Measurements from ENCODE around the gene SPDYE2. TPM values are rescaled to one million over a fixed set of nuclear protein-coding genes. Genes with fewer than 3 reads are reported as not detected.
"Not testable (repeated sequence)": the region's sequence is repeated elsewhere in the genome, so short reads cannot be mapped to it uniquely, and the experiment has no call there.

The SPDYE2 gene
- polyA plus RNA-seq, 1 experiment = not detected

DNA sequence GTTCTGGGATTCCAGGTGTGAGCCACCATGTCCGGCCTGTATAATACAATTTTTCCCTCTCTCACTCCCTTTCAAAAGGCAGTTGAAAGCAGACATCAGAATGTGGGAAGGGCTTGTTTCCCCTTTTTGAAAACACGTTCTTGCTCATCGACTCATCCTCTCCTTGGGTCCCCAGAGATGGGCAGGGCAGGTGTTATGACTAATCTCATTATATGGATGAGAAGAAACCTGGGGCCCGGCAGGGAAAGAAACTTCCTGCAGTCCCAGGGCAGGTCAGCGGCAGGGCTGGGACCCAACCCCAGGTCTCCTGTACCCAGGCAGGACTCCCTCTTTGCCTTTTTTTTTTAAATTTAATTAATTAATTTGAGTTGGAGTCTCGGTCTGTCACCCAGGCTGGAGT is 4.7 kb upstream of the SPDYE2 start:
- H3K36me3 ChIP-seq (ENCODE audit: control insufficient read depth, insufficient read depth, low read length); CTCF ChIA-PET; DNase-seq (ENCODE audit: low read depth); H3K27me3 ChIP-seq (ENCODE audit: control insufficient read depth, insufficient read depth, low read length); H3K4me3 ChIP-seq (ENCODE audit: low read depth, low read length); POLR2A ChIA-PET: not testable (repeated sequence)

DNA sequence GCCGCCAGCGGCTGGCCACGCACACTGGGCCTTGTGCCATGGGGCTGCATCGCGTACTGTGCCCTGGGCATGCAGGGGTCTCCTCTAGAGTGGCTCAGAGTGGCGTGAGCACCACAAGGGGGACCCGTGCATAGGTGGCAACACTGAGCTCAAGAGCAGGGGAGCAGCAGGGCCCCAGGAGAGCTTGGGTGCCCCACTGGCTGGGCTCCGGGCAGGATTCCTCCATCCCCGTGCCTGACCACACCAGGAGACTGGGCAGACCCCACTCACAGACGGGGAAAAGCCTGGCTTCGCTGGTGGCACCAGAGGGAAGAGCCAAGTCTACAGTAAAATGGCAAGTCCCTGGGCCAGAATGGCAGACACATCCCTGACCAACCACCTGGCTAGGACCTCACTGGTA is 17.6 kb downstream of the SPDYE2 start:
- POLR2A ChIA-PET; H3K27me3 ChIP-seq (ENCODE audit: control insufficient read depth, insufficient read depth, low read length); CTCF ChIA-PET; H3K36me3 ChIP-seq (ENCODE audit: control insufficient read depth, insufficient read depth, low read length); DNase-seq (ENCODE audit: low read depth); H3K4me3 ChIP-seq (ENCODE audit: low read depth, low read length): not testable (repeated sequence)

DNA sequence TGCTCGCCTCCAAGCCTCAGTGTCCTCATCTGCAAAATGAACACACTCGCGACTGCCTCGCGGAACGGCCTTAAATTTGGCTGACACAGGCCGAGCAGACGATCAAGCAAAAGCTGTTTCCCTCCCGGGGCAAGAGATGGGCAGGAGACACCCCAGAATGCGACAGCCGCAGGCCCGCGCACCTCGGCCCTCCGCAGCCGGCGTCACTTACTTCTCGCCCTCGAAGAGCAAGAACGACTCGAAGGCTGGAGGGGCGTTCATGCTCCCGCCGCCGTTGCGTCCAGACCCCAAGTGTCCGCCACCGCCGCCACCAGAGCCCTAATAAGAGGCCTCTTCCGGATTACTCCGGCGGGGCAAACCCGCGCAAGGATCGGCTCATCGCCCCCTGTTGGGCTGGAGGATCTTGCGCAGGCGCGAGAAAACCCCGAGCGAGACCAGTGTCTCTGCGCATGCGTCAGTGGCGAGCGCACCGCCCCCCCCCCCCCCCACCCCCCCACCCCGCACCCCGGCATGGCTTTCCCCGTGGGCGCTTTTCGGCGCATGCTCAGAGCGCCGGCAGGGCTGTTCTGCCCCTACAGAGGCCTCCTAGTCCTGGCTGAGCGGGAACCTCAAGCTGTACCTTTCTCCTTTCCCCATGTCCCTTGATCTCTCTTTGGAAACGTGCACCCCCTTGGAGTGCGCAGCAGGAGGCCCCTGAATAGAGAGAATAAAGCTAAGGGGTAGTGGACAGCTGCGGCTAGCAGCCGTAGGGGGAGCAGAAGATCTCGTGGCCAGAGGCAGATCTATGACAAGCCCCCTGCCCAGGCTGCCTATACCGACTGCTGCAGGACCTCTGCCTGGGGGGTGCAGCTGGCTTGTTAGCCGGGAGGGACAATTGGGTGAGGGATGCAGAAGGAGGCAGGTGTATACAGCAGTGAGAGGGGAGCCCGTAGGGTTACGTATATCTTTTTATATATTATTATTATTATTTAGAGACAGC is 21.5 kb downstream of the SPDYE2 start, which contains the start of gene POLR2J3:
TSS of gene POLR2J3 (minus strand) at position 323 of the 979 bp plus-strand sequence. CDS start at position 261, 62 bp downstream.
- peak; percentile 70 for DNase-seq (ENCODE audit: low read depth)

DNA sequence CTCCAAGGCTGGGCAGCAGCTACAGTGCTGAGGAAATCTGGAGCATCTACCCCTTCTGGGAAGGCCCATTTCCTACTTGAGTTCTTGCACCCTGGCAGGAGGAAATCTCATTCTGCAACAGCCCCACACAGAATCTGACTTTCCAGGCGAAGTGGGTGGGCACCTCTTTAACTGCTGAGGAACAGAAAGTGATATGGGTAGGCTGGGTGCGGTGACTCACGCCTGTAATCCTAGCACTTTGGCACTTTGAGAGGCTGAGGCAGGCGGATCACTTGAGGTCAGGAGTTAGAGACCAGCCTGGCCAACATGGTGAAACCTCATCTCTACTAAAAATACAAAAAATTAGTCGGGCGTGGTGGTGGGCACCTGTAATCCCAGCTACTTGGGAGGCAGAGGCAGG is 23.6 kb downstream of the SPDYE2 start:
- POLR2A ChIA-PET; CTCF ChIA-PET; H3K4me3 ChIP-seq (ENCODE audit: low read depth, low read length); H3K27me3 ChIP-seq (ENCODE audit: control insufficient read depth, insufficient read depth, low read length); DNase-seq (ENCODE audit: low read depth); H3K36me3 ChIP-seq (ENCODE audit: control insufficient read depth, insufficient read depth, low read length): not testable (repeated sequence)

More for the DNA sequence above, 21.5 kb downstream of the SPDYE2 start, which contains the start of gene POLR2J3:
- peak within 1 kb of the TSS; percentile 60 for H3K4me3 ChIP-seq (ENCODE audit: low read depth, low read length)
- CTCF ChIA-PET; H3K36me3 ChIP-seq (ENCODE audit: control insufficient read depth, insufficient read depth, low read length); H3K27me3 ChIP-seq (ENCODE audit: control insufficient read depth, insufficient read depth, low read length): not testable (repeated sequence)
- POLR2A ChIA-PET = interaction anchor here (0.6 kb wide), 1 partner anchor 128 kb away, joined by 6 read pairs; no protein-coding TSS in a partner anchor
- TF ChIP-seq, protein P1, sequence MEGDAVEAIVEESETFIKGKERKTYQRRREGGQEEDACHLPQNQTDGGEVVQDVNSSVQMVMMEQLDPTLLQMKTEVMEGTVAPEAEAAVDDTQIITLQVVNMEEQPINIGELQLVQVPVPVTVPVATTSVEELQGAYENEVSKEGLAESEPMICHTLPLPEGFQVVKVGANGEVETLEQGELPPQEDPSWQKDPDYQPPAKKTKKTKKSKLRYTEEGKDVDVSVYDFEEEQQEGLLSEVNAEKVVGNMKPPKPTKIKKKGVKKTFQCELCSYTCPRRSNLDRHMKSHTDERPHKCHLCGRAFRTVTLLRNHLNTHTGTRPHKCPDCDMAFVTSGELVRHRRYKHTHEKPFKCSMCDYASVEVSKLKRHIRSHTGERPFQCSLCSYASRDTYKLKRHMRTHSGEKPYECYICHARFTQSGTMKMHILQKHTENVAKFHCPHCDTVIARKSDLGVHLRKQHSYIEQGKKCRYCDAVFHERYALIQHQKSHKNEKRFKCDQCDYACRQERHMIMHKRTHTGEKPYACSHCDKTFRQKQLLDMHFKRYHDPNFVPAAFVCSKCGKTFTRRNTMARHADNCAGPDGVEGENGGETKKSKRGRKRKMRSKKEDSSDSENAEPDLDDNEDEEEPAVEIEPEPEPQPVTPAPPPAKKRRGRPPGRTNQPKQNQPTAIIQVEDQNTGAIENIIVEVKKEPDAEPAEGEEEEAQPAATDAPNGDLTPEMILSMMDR (IDR thresholded peaks at IDR 0.05; ENCODE audit: insufficient read depth, low read depth, low read length) = peak; percentile 68

DNA sequence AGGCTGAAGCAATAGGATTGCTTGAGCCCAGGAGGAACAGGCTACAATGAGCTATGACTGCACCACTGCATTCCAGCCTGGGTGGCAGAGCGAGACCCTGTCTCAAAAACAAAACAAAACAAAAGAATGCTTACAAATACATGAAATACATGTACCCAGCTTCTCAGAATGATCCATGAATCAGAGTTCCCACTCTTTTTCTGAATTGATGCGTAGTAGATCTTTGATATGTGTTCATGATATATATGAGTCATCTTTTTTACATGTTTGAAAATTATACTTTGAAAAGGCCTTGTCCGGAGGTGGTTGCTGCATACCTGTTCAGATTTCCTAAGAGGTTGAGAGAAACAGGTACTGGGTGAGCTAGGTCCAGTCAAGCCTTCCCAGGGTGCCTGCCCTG is 25.3 kb downstream of the SPDYE2 start:
- DNase-seq (ENCODE audit: low read depth); CTCF ChIA-PET; H3K4me3 ChIP-seq (ENCODE audit: low read depth, low read length); POLR2A ChIA-PET; H3K36me3 ChIP-seq (ENCODE audit: control insufficient read depth, insufficient read depth, low read length); H3K27me3 ChIP-seq (ENCODE audit: control insufficient read depth, insufficient read depth, low read length): not testable (repeated sequence)

DNA sequence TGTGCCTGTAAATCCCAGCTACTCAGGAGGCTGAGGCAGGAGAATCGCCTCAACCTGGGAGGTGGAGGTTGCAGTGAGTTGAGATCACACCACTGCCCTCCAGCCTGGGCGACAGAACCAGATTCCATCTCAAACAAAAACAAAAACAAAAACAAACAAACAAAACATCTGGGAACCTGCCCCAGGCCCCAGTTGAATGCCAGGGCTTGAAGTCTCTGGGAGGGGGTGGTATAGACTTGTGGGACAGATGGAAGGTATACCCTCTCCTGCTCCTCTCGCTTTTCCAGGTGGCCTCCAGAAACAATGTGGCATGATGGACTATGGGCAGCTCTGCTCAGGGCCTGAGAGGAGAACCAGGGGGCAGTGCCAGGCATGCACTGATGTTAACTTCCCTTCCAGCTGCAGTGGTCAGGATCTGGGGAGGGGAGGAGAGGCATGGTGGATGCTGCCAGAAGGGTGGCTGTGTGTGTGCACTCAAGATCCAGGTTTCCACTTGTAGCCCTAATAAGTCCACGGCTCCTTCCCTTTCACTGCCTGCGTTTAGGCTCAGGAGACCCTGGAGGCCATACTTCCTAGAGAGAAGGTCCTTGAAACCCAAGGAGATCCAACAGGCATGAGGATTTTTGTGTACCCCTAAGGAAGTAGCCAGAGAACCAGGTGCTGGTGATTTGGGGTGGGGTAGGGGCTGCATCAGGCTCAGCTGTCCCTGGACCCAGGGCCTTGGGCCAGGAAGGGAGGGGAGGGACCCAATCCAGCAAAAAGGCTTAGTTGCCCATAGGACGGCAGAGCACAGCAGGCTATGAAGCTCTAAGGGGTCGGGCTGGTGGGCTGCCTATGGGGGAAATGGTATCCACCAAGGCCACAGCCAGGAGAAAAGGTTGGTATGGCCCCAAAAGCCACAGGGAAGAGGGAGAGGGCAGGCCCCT is 26.6 kb downstream of the SPDYE2 start:
- CTCF ChIA-PET; POLR2A ChIA-PET; DNase-seq (ENCODE audit: low read depth): not testable (repeated sequence)

DNA sequence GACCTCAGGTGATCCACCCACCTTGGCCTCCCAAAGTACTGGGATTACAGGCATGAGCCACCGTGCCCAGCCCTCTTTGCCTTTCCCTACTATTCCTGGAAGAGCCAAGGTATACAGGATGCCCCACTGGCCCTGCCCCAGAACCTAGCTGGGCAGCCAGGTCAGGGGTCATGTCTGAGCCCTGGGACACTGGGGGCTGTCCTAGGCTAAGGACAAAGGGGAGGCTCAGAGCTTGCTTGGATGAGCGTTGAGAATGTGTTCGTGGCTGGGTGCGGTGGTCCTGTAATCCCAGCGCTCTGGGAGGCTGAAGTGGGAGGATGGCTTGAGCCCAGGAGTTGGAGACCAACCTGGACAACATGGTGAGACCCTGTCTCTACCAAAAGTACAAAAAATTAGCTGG is 27.5 kb downstream of the SPDYE2 start:
- H3K27me3 ChIP-seq (ENCODE audit: control insufficient read depth, insufficient read depth, low read length); H3K36me3 ChIP-seq (ENCODE audit: control insufficient read depth, insufficient read depth, low read length); DNase-seq (ENCODE audit: low read depth); H3K4me3 ChIP-seq (ENCODE audit: low read depth, low read length); CTCF ChIA-PET; POLR2A ChIA-PET: not testable (repeated sequence)

More for the DNA sequence above, 26.6 kb downstream of the SPDYE2 start:
- not testable (repeated sequence) for H3K36me3 ChIP-seq (ENCODE audit: control insufficient read depth, insufficient read depth, low read length); H3K4me3 ChIP-seq (ENCODE audit: low read depth, low read length); H3K27me3 ChIP-seq (ENCODE audit: control insufficient read depth, insufficient read depth, low read length)

DNA sequence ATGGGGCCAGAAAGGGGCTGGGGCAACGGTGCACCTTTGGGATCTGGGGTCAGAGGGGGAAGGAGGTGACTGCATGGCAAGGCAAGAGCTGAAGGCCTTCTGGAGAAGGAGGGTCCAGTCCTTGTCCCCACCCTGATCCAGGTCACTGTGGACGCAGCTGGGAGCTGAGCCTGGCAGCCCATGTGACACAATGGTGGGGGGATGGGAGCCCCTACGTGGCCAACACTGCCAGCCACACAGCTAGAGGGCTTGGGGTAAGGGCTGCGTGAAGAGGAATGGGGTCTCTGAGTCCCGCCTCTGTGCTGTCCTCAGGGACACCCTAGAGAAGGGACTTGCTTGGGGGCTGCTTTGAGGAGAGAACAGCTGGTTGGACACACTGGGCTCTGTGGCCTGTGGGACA is 30.7 kb downstream of the SPDYE2 start:
- DNase-seq (ENCODE audit: low read depth); H3K36me3 ChIP-seq (ENCODE audit: control insufficient read depth, insufficient read depth, low read length); POLR2A ChIA-PET; H3K27me3 ChIP-seq (ENCODE audit: control insufficient read depth, insufficient read depth, low read length); CTCF ChIA-PET; H3K4me3 ChIP-seq (ENCODE audit: low read depth, low read length): not testable (repeated sequence)

DNA sequence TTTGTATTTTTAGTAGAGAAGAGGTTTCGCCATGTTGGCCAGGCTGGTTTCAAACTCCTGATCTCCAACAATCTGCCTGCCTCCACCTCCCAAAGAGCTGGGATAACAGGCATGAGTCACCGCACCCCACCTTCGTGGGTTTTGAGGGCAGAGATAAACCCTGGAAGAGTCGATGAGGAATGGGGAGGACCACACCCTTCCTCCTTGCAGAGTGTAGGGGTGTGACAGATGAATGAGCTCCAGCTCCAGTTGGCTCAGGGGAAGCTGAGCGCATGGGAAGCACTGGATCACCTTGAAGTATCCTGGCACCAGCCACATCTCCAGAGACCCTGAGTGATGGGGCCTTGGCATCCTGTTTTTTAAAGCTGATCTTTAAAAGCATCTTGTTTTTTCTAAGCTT is 32.5 kb downstream of the SPDYE2 start:
- POLR2A ChIA-PET; DNase-seq (ENCODE audit: low read depth); H3K36me3 ChIP-seq (ENCODE audit: control insufficient read depth, insufficient read depth, low read length); H3K27me3 ChIP-seq (ENCODE audit: control insufficient read depth, insufficient read depth, low read length); CTCF ChIA-PET; H3K4me3 ChIP-seq (ENCODE audit: low read depth, low read length): not testable (repeated sequence)

DNA sequence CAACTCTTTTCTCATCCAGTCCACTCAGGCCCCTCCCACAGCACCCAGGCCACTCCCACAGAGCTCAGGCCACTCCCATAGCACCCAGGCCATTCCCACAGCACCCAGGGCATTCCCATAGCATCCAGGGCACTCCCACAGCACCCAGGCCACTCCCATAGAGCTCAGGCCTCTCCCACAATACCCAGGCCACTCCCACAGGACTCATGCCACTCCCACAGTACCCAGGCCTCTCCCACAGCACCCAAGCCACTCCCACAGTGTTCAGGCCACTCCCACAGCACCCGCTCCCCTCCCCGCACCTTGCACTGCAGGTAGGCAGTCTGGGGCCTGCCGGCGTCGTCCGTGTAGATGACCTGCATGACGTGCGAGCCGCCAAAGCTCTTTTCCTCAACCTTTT is 38.8 kb downstream of the SPDYE2 start:
- H3K4me3 ChIP-seq (ENCODE audit: low read depth, low read length); CTCF ChIA-PET; H3K27me3 ChIP-seq (ENCODE audit: control insufficient read depth, insufficient read depth, low read length); DNase-seq (ENCODE audit: low read depth); H3K36me3 ChIP-seq (ENCODE audit: control insufficient read depth, insufficient read depth, low read length); POLR2A ChIA-PET: not testable (repeated sequence)

DNA sequence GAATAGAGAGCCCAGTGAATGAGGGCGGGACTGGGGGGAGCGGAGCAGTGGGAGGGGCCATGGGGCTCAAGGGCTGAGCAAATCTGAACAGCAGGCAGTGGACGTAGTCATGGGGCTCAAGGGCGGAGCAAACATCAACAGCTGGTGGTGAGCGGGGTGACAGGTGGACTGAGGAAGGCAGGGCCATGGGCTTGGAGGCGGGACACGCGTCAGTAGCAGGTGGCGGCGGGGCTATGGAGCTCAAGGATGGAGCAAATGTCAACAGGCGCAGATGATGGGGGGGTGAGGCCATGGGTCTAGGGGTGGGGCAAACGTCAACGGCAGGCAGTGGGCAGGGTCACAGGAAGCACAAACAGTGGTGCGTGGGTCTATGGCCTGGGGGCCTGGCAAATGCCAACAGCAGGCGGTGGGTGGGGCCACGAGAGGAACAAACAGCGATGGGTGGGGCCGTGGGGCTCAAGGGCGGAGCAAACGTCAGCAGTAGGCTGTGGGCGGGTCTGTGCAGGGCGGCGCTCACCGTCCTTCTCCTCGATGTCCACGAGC is 41.5 kb downstream of the SPDYE2 start:
- H3K36me3 ChIP-seq (ENCODE audit: control insufficient read depth, insufficient read depth, low read length); CTCF ChIA-PET; H3K4me3 ChIP-seq (ENCODE audit: low read depth, low read length); H3K27me3 ChIP-seq (ENCODE audit: control insufficient read depth, insufficient read depth, low read length); DNase-seq (ENCODE audit: low read depth); POLR2A ChIA-PET: not testable (repeated sequence)
